Chondrocyte (in vitro differentiated cells): ENCODE results near the gene CAMSAP3. TPM values are rescaled to one million over a fixed set of nuclear protein-coding genes. Genes with fewer than 3 reads are reported as not detected.

ENCODE experiments used
- DNase-seq: peaks from one replicate; pipeline ENCODE4 v3.0.0; 2021; ENCODE audit warnings: mixed read lengths, low spot score
- H3K27ac Mint-ChIP-seq: one replicate; pipeline ENCODE4 v1.8.0; 2021; ENCODE audit warnings: mild to moderate bottlenecking, moderate library complexity, mixed read lengths; ENCODE audit not compliant: unreplicated experiment
- H3K27me3 Mint-ChIP-seq: 2 replicates; pipeline ENCODE4 v1.8.0; 2021; ENCODE audit warnings: low read depth, mixed read lengths
- H3K36me3 Mint-ChIP-seq: 2 replicates; pipeline ENCODE4 v1.8.0; 2021; ENCODE audit warnings: low read depth, mixed read lengths
- H3K4me1 Mint-ChIP-seq: 2 replicates; pipeline ENCODE4 v1.8.0; 2021; ENCODE audit warnings: low read depth, mild to moderate bottlenecking, mixed read lengths
- H3K4me3 Mint-ChIP-seq: one replicate; pipeline ENCODE4 v1.8.0; 2021; ENCODE audit warnings: mild to moderate bottlenecking, moderate library complexity, mixed read lengths; ENCODE audit not compliant: unreplicated experiment
- H3K9me3 Mint-ChIP-seq: 2 replicates; pipeline ENCODE4 v1.8.0; 2021; ENCODE audit warnings: low read depth, mixed read lengths
- CTCF ChIP-seq: fragments of 200-600 bp; sonication (generic); IDR thresholded peaks from 2 replicates; pipeline ENCODE4 v1.5.0; 2021; ENCODE audit warnings: antibody characterized with exemption, mild to moderate bottlenecking, moderate library complexity
- total RNA-seq: library from RNA; stranded (reverse); gene quantifications from 3 replicates; pipeline ENCODE4 v1.2.1, GENCODE V29; 2021

The CAMSAP3 gene
- total RNA-seq, 1 donor from 2014 or later = 0.42 TPM

- peaks cover 1% of the 10 kb centered on the region for H3K36me3 Mint-ChIP-seq
- H3K27ac Mint-ChIP-seq = no peak within 1 kb of the TSS
- H3K4me3 Mint-ChIP-seq = peak within 1 kb of the TSS; percentile 57
- H3K4me1 Mint-ChIP-seq = no peaks in the 10 kb centered on the region
- TF ChIP-seq CTCF = no peak
- H3K9me3 Mint-ChIP-seq = no peaks in the 10 kb centered on the region
- H3K27me3 Mint-ChIP-seq = peaks cover 26% of the 10 kb centered on the region
- peak; percentile 88 for DNase-seq
These were observed 41.2 kb downstream of the CAMSAP3 start, which contains the start of gene STXBP2 for GRCh38 chr19:7636691-7637373. Gene STXBP2, plus strand, starts transcription at chr19:7637110. Its CDS starts 40 bp downstream, at chr19:7637150.

- Mint-ChIP-seq H3K36me3 (peaks cover 1% of the 10 kb centered on the region), H3K27me3 (peaks cover 26% of the 10 kb centered on the region), H3K27ac (no peak overlapping the region), H3K4me1 (no peaks in the 10 kb centered on the region), H3K4me3 (peak overlapping the region; percentile 57), H3K9me3 (no peaks in the 10 kb centered on the region)
- TF ChIP-seq CTCF = no peak
- no peak for DNase-seq
These were observed 42.0 kb downstream of the CAMSAP3 start for GRCh38 chr19:7637374-7638256.

GRCh38 chr19:7638802-7639465 is 43.3 kb downstream of the CAMSAP3 start:
- Mint-ChIP-seq H3K36me3 (no peaks in the 10 kb centered on the region), H3K4me1 (no peaks in the 10 kb centered on the region), H3K4me3 (no peak overlapping the region), H3K9me3 (no peaks in the 10 kb centered on the region), H3K27ac (no peak overlapping the region), H3K27me3 (peaks cover 25% of the 10 kb centered on the region)
- DNase-seq = no peak
- TF ChIP-seq CTCF = no peak

GRCh38 chr19:7639863-7640348 is 44.2 kb downstream of the CAMSAP3 start:
- Mint-ChIP-seq H3K27me3 (peaks cover 21% of the 10 kb centered on the region), H3K9me3 (no peaks in the 10 kb centered on the region), H3K36me3 (no peaks in the 10 kb centered on the region), H3K27ac (no peak overlapping the region), H3K4me3 (no peak overlapping the region), H3K4me1 (no peaks in the 10 kb centered on the region)
- no peak for DNase-seq
- no peak for TF ChIP-seq CTCF

- DNase-seq = no peak
- Mint-ChIP-seq H3K9me3 (no peaks in the 10 kb centered on the region), H3K27ac (no peak overlapping the region), H3K4me3 (no peak overlapping the region), H3K4me1 (no peaks in the 10 kb centered on the region), H3K27me3 (peaks cover 19% of the 10 kb centered on the region), H3K36me3 (no peaks in the 10 kb centered on the region)
- TF ChIP-seq CTCF = no peak
These were observed 45.1 kb downstream of the CAMSAP3 start for GRCh38 chr19:7640803-7641202.
